CD4-positive, alpha-beta T cell (primary cell): ENCODE results near the gene MBD3L3. TPM values are rescaled to one million over a fixed set of nuclear protein-coding genes. Genes with fewer than 3 reads are reported as not detected.
"Not testable (repeated sequence)": the region's sequence is repeated elsewhere in the genome, so short reads cannot be mapped to it uniquely, and the experiment has no call there.

ENCODE experiments used
- ATAC-seq: fragments of 200-7000 bp; cut with Tn5 transposase; one replicate; pipeline ENCODE4 v1.10.0; 2022; ENCODE audit warnings: mild to moderate bottlenecking; ENCODE audit not compliant: poor library complexity
- CTCF ChIA-PET: fragments of 350-600 bp; sonication (Branson Sonifier 250); formaldehyde crosslinking; loops from one replicate; lab custom pipeline; 2021; ENCODE audit warnings: antibody characterized with exemption, inconsistent platforms; lab: Charles Lee
- POLR2A ChIA-PET: fragments of 350-600 bp; sonication (Branson Sonifier 250); formaldehyde crosslinking; loops from one replicate; lab custom pipeline; 2021; ENCODE audit warnings: antibody characterized with exemption, inconsistent platforms; lab: Charles Lee
- DNase-seq, 14 experiments: peaks; one replicate each; pipeline ENCODE4 v3.0.0-alpha.2; 2013 to 2020; ENCODE audit warnings: mixed read lengths in 2 of 14
- H3K27ac ChIP-seq, 2 donors: one replicate each; pipeline versions ENCODE4 v1.5.1 to v1.7.0; 2013; ENCODE audit warnings: low read length in 2 of 2, low read depth in 1 of 2, mild to moderate bottlenecking in 1 of 2
- H3K27me3 ChIP-seq, 2 experiments: 1 replicate in 1 of 2; 2 replicates in 1 of 2; pipeline versions ENCODE4 v1.6.1 to v1.7.0; 2013; ENCODE audit warnings: low read length in 2 of 2, control low read depth in 1 of 2, mild to moderate bottlenecking in 1 of 2, moderate library complexity in 1 of 2; ENCODE audit not compliant: insufficient read depth in 2 of 2, control insufficient read depth in 1 of 2
- H3K36me3 ChIP-seq: one replicate; pipeline ENCODE4 v1.6.1; 2013; ENCODE audit warnings: low read length, control low read depth; ENCODE audit not compliant: insufficient read depth
- H3K4me1 ChIP-seq: one replicate; pipeline ENCODE4 v1.6.1; 2013; ENCODE audit warnings: low read length, control low read depth; ENCODE audit not compliant: insufficient read depth
- H3K4me3 ChIP-seq: one replicate; pipeline ENCODE4 v1.5.1; 2013; ENCODE audit warnings: mild to moderate bottlenecking, low read length, moderate library complexity
- H3K9me3 ChIP-seq, 2 experiments: 1 replicate in 1 of 2; 2 replicates in 1 of 2; pipeline versions ENCODE4 v1.6.1 to v1.7.0; 2013; ENCODE audit warnings: low read length in 2 of 2, mild to moderate bottlenecking in 2 of 2, control low read depth in 1 of 2, moderate library complexity in 1 of 2; ENCODE audit not compliant: control insufficient read depth in 1 of 2, insufficient read depth in 1 of 2
- H3K27ac Mint-ChIP-seq: one replicate; pipeline ENCODE4 v1.8.0; 2020; ENCODE audit warnings: mixed read lengths
- H3K27me3 Mint-ChIP-seq: one replicate; pipeline ENCODE4 v1.8.0; 2021; ENCODE audit warnings: mixed read lengths
- H3K36me3 Mint-ChIP-seq: one replicate; pipeline ENCODE4 v1.8.0; 2021; ENCODE audit warnings: low read depth, mixed read lengths
- H3K4me1 Mint-ChIP-seq: one replicate; pipeline ENCODE4 v1.8.0; 2021; ENCODE audit warnings: low read depth, mixed read lengths
- H3K4me3 Mint-ChIP-seq: one replicate; pipeline ENCODE4 v1.8.0; 2020; ENCODE audit warnings: mild to moderate bottlenecking, mixed read lengths
- H3K9me3 Mint-ChIP-seq: one replicate; pipeline ENCODE4 v1.8.0; 2020; ENCODE audit warnings: mixed read lengths
- intact Hi-C, 2 experiments: fragments of 100-400 bp; cut with DNase I in 1 of 2; cut with micrococcal nuclease in 1 of 2; formaldehyde crosslinking; loops; one replicate each; pipeline versions ENCODE4 v1.15.1 to v1.9.0; 2023 to 2025; cut with DNase I, micrococcal nuclease
- total RNA-seq, 174 experiments: library from RNA in 2 of 174; stranded (reverse) in 2 of 174; gene quantifications; one replicate each; pipeline ENCODE4 v1.2.3 and lab custom pipeline; 2021 to 2026

Gene MBD3L3
- total RNA-seq, 2 experiments from 2014 or later = not detected

DNA sequence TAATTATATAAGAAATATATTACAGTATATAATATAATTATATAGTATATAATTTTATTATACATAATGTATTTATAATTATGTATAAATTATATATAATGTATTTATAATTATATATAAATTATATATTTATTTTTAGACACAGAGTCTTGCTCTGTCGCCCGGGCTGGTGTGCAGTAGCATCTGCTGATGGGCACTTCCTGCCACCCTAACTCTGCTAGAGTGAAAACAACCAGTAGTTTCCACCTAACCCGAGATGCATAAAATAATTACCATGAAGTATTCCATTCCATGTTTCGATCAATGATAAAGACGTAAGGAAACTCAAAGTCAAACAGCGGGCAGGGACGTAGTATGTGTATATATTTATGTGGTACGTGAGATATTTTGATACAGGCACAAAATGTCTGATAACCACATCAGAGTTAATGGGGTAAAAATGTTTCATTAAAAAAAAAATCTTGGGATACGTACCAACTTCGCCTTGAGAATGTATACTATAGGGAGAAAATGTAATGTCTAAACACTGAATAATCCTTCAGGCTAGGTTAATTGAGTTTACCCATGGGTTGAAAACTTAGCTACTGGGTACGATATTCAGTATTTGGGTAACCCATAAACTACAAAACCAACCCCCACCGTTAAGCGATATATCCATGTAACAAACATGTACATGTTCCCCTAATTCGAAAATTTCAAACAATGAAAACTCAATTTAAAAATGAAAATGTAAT, 3.7 kb downstream of the MBD3L3 start:
- H3K27me3 ChIP-seq, CTCF ChIA-PET, intact Hi-C loops, H3K27ac ChIP-seq, H3K36me3 Mint-ChIP-seq, H3K9me3 Mint-ChIP-seq, H3K36me3 ChIP-seq, H3K27ac Mint-ChIP-seq, DNase-seq, H3K4me3 Mint-ChIP-seq, ATAC-seq, H3K27me3 Mint-ChIP-seq, POLR2A ChIA-PET, H3K4me3 ChIP-seq, H3K4me1 Mint-ChIP-seq, H3K9me3 ChIP-seq, H3K4me1 ChIP-seq: not testable (repeated sequence)

DNA sequence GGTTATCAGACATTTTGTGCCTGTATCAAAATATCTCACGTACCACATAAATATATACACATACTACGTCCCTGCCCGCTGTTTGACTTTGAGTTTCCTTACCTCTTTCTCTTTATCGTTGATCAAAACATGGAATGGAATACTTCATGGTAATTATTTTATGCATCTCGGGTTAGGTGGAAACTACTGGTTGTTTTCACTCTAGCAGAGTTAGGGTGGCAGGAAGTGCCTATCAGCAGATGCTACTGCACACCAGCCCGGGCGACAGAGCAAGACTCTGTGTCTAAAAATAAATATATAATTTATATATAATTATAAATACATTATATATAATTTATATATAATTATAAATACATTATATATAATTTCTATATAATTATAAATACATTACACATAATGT, 5.6 kb downstream of the MBD3L3 start:
- H3K27ac ChIP-seq, H3K27ac Mint-ChIP-seq, H3K4me3 ChIP-seq, DNase-seq, H3K4me3 Mint-ChIP-seq, H3K9me3 ChIP-seq, H3K36me3 ChIP-seq, intact Hi-C loops, H3K27me3 ChIP-seq, ATAC-seq, H3K27me3 Mint-ChIP-seq, H3K4me1 Mint-ChIP-seq, H3K9me3 Mint-ChIP-seq, H3K4me1 ChIP-seq, CTCF ChIA-PET, H3K36me3 Mint-ChIP-seq, POLR2A ChIA-PET: not testable (repeated sequence)

DNA sequence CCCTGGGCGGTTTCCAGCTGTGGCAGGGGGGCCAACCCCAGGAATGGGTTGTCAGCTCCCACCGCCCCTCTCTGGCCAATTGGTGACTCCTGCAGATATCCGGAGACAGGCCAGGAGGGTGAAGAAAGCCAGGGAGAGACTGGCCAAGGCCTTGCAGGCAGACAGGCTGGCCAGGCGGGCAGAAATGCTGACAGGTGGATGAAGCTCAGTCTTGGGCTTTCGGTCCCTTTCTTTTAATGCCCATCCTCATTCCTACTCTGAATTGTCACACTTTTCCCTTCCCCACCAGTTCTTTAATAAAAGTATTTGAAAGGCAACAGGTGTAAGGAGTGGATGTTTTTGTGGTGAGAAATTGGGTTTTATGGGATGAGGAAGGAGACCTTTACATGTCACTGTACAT, 7.1 kb downstream of the MBD3L3 start:
- H3K9me3 Mint-ChIP-seq, H3K36me3 Mint-ChIP-seq, H3K9me3 ChIP-seq, POLR2A ChIA-PET, H3K4me1 ChIP-seq, H3K4me1 Mint-ChIP-seq, CTCF ChIA-PET, H3K27me3 ChIP-seq, H3K4me3 Mint-ChIP-seq, H3K4me3 ChIP-seq, H3K27me3 Mint-ChIP-seq, DNase-seq, intact Hi-C loops, H3K27ac ChIP-seq, H3K27ac Mint-ChIP-seq, ATAC-seq, H3K36me3 ChIP-seq: not testable (repeated sequence)

DNA sequence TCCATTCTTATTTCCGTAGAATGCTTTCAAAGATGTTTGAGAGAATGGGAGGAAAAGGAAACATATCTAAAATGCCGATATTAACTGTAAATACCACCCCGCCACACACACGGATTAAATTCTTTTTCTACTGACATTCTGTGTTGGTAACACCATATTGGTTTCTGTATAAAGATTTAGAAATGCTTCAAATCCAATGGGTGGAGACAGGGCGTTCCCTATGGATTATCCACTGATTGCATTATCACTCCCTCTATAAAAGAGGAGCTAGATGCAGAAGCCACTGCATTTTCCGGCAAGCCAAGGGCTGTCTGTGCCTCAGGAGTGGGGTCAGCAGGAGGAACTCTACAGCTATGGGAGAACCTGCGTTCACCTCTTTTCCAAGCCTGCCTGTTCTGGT, 9.5 kb downstream of the MBD3L3 start, which contains the start of gene MBD3L2:
MBD3L2 (plus strand) TSS at position 301 of the 400 bp plus-strand sequence; CDS start at position 354, 53 bp downstream.
- H3K27ac Mint-ChIP-seq, H3K4me3 Mint-ChIP-seq, ATAC-seq, H3K4me1 ChIP-seq, H3K36me3 ChIP-seq, H3K4me1 Mint-ChIP-seq, DNase-seq, H3K36me3 Mint-ChIP-seq, H3K27me3 Mint-ChIP-seq, POLR2A ChIA-PET, H3K27me3 ChIP-seq, H3K9me3 Mint-ChIP-seq, H3K27ac ChIP-seq, H3K9me3 ChIP-seq, CTCF ChIA-PET, H3K4me3 ChIP-seq, intact Hi-C loops: not testable (repeated sequence)

DNA sequence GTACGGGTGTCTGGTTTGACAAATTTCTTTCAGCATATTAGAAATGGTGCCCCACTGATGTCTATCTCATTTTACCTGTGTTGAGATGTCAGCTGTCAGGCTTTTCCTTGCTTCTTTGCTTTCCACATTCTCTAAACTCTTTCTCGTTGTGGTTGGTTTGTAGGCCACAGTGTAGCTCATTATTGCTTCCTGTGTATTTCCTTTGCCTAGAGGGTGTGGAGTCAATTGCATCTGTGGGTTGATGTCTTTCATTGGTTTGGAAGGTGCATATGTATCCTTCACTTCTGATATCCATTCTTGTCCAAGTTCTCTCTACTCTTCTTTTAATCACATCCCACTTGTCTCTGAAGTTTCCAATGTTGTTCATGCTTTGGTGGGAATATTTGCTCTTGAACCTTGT, 16.9 kb downstream of the MBD3L3 start:
- H3K9me3 ChIP-seq, H3K4me3 Mint-ChIP-seq, H3K27me3 ChIP-seq, H3K36me3 ChIP-seq, H3K27me3 Mint-ChIP-seq, DNase-seq, ATAC-seq, H3K4me3 ChIP-seq, H3K4me1 ChIP-seq, H3K27ac ChIP-seq, H3K9me3 Mint-ChIP-seq, H3K27ac Mint-ChIP-seq, CTCF ChIA-PET, intact Hi-C loops, H3K4me1 Mint-ChIP-seq, POLR2A ChIA-PET, H3K36me3 Mint-ChIP-seq: not testable (repeated sequence)

DNA sequence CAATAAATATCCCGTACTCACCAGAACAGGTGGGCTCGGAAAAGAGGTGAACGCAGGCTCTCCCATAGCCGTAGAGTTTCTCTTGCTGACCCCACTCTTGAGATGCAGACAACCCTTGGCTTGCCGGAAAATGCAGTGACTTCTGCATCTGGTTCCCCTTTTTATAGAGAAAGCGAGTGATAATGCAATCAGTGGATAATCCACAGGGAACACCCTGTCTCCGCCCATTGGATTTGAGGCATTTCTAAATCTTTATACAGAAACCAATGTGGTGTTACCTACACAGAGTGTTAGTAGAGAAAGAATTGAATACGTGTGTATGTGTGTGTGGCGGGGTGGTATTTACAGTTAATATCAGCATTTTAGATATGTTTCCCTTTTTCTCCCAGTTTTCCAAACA, 18.4 kb downstream of the MBD3L3 start, which contains the start of gene MBD3L4:
MBD3L4 (minus strand) TSS at position 101 of the 400 bp plus-strand sequence; CDS start at position 66, 35 bp downstream.
- POLR2A ChIA-PET, H3K36me3 ChIP-seq, H3K36me3 Mint-ChIP-seq: not testable (repeated sequence)

DNA sequence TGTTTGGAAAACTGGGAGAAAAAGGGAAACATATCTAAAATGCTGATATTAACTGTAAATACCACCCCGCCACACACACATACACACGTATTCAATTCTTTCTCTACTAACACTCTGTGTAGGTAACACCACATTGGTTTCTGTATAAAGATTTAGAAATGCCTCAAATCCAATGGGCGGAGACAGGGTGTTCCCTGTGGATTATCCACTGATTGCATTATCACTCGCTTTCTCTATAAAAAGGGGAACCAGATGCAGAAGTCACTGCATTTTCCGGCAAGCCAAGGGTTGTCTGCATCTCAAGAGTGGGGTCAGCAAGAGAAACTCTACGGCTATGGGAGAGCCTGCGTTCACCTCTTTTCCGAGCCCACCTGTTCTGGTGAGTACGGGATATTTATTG, 28.2 kb downstream of the MBD3L3 start, which contains the start of gene MBD3L5:
MBD3L5 (plus strand) TSS at position 301 of the 400 bp plus-strand sequence; CDS start at position 335, 34 bp downstream.
- H3K27ac ChIP-seq, H3K27me3 ChIP-seq, intact Hi-C loops, ATAC-seq, DNase-seq, H3K36me3 Mint-ChIP-seq, H3K27ac Mint-ChIP-seq, H3K27me3 Mint-ChIP-seq, H3K9me3 ChIP-seq, H3K4me3 Mint-ChIP-seq, CTCF ChIA-PET, H3K36me3 ChIP-seq, H3K4me1 ChIP-seq, H3K9me3 Mint-ChIP-seq, H3K4me1 Mint-ChIP-seq, H3K4me3 ChIP-seq, POLR2A ChIA-PET: not testable (repeated sequence)

More for the DNA sequence above, 18.4 kb downstream of the MBD3L3 start, which contains the start of gene MBD3L4:
- H3K4me1 Mint-ChIP-seq, DNase-seq, H3K4me3 Mint-ChIP-seq, H3K9me3 ChIP-seq, H3K27me3 ChIP-seq, H3K4me1 ChIP-seq, H3K4me3 ChIP-seq, intact Hi-C loops, H3K27me3 Mint-ChIP-seq, H3K27ac ChIP-seq, H3K9me3 Mint-ChIP-seq, H3K27ac Mint-ChIP-seq, ATAC-seq, CTCF ChIA-PET: not testable (repeated sequence)
